Measurements from ENCODE around the gene HOOK2. TPM values are rescaled to one million over a fixed set of nuclear protein-coding genes. Genes with fewer than 3 reads are reported as not detected.
"Not testable (repeated sequence)": the region's sequence is repeated elsewhere in the genome, so short reads cannot be mapped to it uniquely, and the experiment has no call there.

The HOOK2 gene, protein sequence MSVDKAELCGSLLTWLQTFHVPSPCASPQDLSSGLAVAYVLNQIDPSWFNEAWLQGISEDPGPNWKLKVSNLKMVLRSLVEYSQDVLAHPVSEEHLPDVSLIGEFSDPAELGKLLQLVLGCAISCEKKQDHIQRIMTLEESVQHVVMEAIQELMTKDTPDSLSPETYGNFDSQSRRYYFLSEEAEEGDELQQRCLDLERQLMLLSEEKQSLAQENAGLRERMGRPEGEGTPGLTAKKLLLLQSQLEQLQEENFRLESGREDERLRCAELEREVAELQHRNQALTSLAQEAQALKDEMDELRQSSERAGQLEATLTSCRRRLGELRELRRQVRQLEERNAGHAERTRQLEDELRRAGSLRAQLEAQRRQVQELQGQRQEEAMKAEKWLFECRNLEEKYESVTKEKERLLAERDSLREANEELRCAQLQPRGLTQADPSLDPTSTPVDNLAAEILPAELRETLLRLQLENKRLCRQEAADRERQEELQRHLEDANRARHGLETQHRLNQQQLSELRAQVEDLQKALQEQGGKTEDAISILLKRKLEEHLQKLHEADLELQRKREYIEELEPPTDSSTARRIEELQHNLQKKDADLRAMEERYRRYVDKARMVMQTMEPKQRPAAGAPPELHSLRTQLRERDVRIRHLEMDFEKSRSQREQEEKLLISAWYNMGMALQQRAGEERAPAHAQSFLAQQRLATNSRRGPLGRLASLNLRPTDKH
- total RNA-seq (2014; rRNA removed), result 15.2 and 20.3 TPM in 2 replicates
- polyA plus RNA-seq (2012), result 16.9 TPM

DNA sequence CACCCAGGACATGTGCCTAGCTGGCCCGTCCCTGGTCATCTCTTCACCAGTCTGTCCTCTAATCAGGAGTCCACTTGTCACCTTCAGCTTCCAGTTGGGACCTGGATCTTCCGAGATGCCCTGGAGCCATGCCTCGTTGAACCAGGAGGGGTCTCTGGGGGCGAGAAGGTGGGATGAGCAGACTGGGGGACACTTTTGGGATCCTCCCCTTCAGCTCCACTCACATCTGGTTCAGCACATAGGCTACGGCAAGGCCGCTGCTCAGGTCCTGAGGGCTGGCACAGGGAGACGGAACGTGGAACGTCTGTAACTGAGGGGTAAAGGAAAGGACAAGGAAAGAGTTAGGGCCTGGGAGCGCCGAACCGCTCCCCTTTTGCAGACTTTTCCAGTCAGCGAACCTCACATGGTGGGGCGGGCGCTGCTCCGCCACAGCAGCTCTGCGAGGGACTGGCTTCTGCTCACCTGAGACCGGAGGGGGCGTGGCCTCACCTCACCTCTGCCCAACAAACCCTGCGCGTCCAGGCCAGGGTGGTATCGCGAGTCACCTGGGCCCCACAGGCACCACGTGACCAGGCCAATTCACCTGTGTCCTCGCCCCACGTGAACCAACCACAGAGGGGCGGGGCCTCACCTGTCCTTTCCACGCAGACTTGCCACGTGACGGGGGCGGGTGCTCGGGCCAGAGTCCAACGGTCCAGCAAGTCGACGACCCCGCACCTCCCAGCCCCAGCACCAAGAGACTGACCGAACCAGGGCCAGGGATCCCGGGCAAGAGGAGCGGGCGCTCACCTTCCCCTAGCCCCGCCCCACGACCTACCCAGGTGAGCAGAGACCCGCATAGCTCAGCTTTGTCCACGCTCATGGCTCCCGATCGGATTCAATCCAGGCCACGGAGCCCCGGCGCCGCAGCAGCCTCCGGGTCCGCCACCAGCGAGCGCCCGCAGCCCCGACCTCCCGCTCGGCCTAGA, at the start of gene HOOK2:
HOOK2 (minus strand) TSS at position 965 of the 968 bp plus-strand sequence; CDS start at position 862, 103 bp downstream.
- no peak for DNase-seq (ENCODE audit: low read depth)

DNA sequence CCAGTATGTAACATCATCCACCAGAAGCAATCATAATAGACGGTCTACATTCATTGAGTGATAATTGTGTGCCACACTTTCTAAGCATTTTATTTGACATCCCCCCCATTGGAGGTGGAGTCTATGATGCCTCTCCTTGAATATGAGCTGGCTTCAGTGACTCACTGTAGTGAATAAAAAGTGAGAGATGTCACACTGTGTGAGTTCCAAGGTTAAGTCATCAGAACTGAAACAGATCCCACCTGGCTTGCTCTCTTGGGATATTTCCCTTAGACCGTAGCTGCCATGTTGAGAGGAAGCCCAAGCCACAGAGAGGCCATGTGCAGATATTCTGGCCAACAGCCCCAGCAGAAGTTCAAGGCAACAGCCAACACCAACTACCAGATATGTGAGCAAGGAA, 46.4 kb upstream of the HOOK2 start:
- DNase-seq (ENCODE audit: low read depth), result peak; percentile 25

DNA sequence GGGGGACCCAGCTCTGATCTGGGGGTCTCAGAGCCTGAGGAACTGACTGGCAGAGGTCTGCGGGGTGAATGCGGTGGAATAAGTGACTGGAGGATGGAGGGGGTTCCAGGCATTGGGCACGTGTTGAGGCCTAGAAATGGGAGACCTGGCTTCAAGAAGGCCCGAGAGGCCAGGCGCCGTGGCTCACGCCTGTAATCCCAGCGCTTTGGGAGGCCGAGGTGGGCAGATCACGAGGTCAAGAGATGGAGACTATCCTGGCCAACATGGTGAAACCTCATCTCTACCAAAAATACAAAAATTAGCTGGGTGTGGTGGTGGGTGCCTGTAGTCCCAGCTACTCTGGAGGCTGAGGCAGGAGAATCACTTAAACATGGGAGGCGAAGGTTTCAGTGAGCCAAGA, 42.5 kb upstream of the HOOK2 start:
- not testable (repeated sequence) for DNase-seq (ENCODE audit: low read depth)

DNA sequence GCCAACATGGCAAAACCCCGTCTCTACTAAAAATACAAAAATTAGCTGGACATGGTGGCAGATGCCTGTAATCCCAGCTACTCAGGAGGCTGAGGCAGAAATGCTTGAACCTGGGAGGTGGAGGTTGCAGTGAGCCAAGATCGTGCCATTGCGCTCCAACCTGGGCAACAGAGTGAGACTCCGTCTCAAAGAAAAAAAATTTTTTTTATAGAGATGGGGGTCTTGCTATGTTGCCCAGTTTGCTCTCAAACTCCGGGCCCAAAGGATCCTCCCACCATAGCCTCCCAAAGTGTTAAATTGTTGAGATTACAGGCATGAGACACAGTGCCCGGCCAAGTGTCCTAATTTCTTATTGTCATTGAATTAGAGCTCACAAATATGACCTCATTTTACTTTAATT, 41.8 kb upstream of the HOOK2 start:
- DNase-seq (ENCODE audit: low read depth), result not testable (repeated sequence)

DNA sequence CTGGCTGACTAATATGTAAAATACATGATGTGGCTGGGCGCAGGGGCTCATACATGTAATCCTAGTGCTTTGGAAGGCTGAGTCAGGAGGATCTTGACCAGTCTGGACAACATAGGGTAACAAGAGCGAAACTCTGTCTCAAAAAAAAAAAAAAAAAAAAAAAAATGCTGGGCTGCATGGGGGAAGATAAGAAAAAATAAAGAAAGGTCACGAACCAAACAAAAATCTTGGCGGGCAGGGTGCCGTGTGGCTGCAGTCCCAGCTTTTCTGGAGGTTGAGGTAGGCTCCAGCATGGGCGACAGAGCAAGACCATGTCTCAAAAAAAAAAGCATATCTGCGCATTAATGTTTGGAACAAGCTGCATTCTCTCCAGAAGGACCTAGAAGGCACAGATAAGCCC, 39.7 kb upstream of the HOOK2 start:
- no peak for DNase-seq (ENCODE audit: low read depth)

DNA sequence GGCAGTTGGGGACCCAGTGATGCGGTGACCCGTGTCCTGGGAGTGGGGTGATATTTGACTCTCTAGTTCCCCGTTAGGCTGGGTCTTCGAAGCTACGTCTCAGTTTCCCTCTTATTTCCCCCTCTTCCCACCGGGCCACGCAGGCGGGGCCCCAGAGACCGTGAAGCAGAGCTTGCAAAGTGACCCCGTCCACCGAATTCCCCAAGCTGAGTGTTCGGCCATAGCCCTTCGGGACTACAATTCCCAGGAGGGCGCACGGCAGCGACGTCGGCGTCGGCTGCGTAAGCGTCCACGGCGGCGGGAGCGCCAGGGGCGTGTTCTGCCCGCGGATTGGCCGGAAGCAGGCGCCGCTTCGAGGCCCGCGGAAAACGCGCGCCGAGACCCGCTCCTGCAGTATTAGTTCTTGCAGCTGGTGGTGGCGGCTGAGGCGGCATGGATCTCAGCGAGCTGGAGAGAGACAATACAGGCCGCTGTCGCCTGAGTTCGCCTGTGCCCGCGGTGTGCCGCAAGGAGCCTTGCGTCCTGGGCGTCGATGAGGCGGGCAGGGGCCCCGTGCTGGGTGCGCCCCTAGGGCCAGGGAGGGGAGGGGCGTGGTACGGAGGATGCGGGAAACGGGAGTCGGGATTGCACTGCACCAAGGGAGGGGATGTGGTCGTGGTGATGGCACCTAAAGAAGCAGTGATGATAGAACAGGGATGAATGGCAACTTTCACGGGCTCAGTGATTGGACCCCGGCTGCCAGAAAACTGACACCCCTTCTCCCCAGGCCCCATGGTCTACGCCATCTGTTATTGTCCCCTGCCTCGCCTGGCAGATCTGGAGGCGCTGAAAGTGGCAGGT, 31.1 kb upstream of the HOOK2 start, which contains the start of gene RNASEH2A:
RNASEH2A (plus strand) TSS at position 343 of the 840 bp plus-strand sequence; CDS start at position 433, 90 bp downstream.
- DNase-seq (ENCODE audit: low read depth), result peak; percentile 87

DNA sequence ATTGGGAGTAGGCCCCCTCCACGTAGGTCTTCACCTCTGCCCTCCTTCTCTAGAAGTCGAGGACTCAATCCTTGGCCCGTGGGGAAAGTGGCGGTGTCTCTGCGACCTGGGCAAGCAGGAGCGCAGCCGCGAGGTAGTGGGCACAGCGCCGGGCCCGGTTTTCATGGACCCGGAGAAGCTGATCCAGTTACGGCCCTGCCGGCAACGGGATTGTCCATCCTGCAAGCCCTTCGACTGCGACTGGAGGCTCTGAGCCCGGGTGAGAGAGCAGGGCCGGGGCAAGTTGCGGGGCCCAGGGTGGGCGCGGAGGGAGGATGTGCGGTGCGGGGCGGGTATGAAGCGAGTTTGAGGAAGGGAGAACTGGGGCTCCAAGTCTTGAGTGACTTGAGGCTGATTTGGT, 28.7 kb upstream of the HOOK2 start:
- no peak for DNase-seq (ENCODE audit: low read depth)

DNA sequence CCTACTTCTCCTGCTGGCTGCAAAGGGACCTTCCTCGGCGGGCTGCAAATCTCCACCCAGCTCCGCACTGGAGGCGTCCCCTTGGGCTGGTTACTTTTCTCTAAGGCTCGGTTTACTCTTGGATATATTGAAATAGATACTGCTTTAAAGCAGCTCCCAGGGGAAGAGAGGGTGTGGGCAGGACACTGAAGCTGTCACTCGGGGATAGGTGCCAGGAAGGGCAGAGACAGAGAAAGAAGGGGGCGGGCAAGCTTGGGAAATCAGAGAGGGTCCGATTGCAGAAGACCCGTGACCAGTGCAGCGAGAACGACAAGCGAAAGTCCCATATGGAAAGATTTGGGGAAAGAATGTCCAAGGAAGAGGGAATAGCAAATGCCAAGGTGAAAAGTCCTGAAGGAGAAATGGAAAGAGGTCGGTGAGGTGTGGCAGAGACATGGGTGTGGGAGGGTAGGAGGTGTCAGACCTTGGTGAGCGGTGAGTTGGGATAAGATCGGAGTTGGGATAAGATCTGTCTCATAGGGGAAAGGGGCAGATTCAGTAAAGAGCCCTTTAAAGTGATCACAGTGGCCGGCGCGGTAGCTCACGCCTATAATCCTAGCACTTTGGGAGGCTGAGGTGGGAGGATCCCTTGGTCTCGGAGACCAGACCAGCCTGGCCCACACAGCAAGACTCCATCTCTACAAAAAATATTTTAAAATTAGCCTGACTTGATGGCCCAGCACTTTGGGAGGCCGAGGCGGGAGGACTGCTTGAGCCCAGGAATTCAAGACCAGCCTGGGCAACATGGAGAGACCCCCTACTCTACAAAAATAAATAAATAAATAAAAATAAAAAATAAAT, 27.1 kb upstream of the HOOK2 start:
- DNase-seq (ENCODE audit: low read depth), result no peak

DNA sequence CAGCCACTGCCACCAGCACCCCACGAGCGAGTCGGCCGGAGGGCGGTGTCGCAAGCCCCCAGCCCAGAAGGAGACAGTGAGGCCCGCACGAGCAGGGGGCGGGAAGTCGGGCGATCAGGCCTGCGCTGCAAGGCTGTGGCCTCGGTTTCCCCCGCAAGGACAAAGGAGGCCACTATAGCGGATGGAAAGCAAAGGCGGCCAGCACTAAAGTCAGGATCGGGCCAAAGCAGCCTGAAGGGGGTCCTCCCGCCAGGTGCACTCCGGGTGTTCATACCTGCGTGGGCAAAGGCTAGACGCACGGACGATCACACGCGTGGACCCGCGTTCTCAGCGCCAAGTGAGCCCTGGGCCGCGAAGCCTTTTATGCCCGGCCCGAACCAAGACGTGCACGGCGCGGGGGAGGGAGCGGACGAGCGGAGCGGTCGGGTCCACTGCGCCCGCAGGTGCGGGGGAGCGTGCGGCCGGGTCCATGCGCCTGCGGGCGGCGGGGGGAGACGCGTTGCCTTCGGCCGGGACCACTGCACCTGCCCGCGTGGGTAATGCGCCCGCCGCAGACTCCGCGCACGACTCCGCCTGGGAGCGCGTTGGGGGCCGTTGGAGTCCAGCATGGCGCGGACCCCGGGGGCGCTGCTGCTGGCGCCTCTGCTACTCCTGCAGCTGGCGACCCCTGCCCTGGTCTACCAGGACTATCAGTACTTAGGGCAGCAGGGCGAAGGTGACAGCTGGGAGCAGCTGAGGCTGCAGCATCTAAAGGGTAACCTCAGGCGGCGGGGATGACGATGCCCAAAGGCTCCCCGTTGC, 26.3 kb upstream of the HOOK2 start, which contains the start of the genes PRDX2 and THSD8:
PRDX2 (minus strand) TSS at position 335 of the 801 bp plus-strand sequence. CDS start 539 bp downstream, outside the sequence.
THSD8 (plus strand) TSS at position 604 of the 801 bp plus-strand sequence; CDS start at position 607, 3 bp downstream.
- DNase-seq (ENCODE audit: low read depth), result peak; percentile 51

DNA sequence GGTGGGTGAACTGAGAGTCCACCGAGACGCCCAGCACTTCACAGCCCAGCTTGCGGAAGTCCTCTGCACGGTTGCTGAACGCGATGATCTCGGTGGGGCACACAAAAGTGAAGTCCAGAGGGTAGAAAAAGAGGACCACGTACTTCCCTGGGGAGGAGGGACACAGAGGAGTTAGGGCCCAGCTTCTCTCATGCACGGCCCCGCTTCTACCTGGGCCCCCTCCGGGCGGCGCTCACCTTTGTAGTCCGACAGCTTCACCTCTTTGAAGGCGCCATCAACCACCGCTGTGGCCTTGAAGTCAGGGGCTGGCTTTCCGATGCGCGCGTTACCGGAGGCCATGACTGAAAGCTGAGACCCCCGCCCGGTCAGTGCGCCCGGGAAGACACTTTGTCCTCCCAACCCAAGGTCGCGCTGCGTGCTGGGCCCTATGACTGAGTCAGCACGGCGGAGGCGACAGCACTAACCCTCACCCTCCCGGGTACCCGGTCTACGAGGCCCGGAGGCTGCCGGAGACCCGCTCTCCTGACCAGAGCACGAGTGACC, 25.6 kb upstream of the HOOK2 start:
- no peak for DNase-seq (ENCODE audit: low read depth)

DNA sequence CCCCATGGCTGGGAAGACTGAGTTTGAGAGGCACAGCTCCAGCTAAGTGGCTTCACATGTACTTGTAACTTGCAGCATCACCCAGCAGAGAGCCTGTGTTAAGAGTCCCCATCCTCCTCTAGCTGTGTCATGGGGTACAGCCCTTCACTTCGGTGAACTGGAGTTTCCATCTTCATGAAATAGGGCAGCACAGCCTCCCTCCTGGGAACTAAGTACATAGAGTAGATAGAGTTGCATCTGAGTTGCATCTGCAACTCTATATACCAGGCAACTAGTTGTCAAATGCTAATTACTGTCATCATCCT, 25.1 kb upstream of the HOOK2 start:
- DNase-seq (ENCODE audit: low read depth), result no peak

DNA sequence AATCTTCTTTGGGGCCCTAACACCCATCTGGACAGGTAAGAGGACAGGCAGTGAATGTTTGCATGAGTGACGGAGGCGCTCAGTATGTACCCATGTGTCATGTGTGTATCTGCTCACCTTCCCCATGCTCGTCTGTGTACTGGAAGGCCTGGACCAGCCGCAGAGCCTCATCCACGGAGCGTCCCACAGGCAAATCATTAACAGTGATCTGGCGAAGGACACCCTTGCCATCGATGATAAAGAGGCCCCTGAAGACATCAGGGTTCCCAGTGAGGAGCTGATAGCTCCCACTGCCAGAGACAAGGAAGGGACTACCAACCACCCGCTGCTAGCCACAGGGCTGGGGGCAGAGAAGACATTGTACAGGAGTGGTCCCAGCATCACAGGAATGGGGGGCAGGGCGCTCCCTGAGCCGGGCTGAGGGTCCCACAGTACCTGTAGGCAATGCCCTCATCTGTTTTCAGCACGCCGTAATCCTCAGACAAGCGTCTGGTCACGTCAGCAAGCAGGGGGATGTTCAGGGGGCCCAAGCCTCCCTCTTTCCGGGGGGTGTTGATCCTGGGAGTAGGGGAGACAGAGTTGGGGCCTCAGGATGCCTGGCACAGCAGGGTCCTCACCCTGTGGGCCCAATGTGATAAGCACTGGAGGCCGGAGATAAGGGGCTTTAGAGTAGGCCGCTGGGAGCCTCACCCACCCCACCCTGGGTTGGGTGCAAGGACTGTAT, 24.6 kb upstream of the HOOK2 start:
- DNase-seq (ENCODE audit: low read depth), result no peak

DNA sequence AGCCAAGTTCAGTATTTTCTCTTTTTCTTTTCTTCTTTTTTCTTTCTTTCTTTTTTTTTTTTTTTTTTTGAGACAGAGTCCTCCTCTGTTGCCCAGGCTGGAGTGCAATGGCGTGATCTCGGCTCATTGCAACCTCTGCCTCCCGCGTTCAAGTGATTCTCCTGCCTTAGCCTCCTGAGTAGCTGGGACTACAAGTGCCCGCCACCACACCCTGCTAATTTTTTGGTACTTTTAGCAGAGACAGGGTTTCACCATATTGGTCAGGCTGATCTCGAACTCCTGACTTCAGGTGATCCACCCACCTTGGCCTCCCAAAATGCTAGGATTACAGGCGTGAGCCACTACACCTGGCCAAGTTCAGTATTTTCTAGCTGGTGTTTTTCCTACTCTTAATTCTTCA, 22.3 kb upstream of the HOOK2 start:
- not testable (repeated sequence) for DNase-seq (ENCODE audit: low read depth)

DNA sequence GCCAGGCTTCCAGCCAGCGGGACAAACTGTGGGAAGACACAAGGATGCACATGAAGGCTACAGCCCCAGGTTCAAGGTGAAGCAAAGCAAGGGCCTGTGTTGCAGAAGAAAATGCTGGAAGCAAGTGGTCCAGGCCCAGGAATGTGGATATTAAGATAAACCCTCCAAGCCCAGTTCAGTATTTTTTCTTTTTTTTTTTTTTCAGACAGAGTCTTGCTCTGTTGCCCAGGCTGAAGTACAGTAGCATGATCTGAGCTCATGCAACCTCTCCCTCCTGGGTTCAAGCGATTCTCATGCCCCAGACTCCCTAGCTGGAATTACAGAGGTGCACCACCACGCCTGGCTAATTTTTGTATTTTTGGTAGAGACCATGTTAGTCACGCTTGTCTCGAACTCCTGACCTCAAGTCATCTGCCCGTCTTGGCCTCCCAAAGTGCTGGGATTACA, 21.8 kb upstream of the HOOK2 start:
- no peak for DNase-seq (ENCODE audit: low read depth)

DNA sequence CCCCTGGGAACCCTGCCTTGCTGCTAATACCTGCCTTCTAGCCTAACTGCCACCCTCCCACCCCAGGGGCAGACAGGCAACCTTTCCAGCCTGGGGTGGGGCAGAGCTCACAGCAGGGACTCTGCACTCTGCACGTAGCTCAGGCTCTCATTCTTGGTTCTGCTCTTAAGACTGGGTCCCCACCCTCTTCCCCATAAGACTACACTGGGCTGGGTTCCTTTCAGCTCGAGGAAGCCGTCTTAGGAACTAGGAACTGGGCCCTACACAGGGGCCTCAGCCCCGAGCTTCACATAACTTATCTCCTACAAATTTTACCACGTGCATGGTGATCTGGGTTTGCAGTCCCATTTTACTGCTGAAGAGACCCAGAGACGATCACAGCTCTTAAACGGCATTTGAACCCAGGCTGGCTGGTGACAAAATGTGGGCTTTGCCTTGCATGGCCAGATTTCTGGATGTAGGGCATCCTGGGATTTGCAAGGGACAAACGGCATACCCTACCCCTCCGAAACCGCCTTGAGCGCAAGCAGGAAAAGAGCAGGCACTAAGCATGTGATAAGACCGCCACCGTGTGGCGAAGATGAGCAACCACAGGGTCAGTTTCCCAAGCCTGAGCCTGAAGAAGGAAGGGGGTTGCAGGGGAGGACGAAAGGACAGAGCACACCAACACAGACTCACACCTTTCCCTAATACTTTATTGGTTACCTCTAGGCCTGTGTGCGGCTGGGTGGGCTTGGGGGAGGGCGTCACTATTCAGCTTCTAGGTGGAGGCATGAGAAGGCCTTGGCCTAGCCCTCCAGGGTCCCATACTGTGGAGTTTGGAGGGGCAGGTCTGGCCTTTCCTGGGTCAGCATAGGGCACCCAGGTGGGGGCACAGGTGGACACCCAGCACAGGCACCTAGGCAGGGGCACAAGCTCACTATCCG, 21.1 kb upstream of the HOOK2 start:
- DNase-seq (ENCODE audit: low read depth), result peak; percentile 72

DNA sequence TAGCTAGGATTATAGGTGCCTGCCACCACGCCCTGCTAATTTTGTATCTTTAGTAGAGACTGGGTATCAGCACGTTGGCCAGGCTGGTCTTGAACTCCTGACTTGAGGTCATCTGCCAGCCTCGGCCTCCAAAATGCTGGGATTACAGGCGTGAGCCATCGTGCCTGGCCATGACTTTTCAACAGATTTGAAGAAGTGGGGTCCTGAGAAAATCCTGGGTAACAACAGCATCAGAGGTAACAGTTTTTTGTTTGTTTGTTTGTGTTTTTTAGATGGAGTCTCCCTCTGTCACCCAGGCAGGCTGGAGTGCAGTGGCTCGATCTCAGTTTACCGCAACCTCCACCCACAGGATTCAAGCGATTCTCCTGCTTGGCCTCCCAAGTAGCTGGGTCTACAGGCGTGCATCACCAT, 19.6 kb upstream of the HOOK2 start:
- no peak for DNase-seq (ENCODE audit: low read depth)

All from LHCN-M2 (cell line).